Transverse colon (tissue), 4 donors: ENCODE data around the gene MRNIP. TPM values are rescaled to one million over a fixed set of nuclear protein-coding genes. Genes with fewer than 3 reads are reported as not detected.

ENCODE experiments used
- DNase-seq: peaks from one replicate; pipeline ENCODE4 v3.0.0-alpha.2; 2019
- H3K27ac ChIP-seq, 4 donors: fragments of 200-600 bp; sonication (generic); 2 replicates each; pipeline ENCODE4 v1.5.1; 2016 to 2018; ENCODE audit warnings: inconsistent platforms in 4 of 4
- H3K27me3 ChIP-seq: fragments of 200-600 bp; sonication (generic); 2 replicates; pipeline ENCODE4 v1.5.1; 2017; ENCODE audit warnings: inconsistent platforms
- H3K36me3 ChIP-seq, 4 donors: fragments of 200-600 bp; sonication (generic); 2 replicates each; pipeline ENCODE4 v1.5.1; 2017 to 2019; ENCODE audit warnings: inconsistent platforms in 4 of 4
- H3K4me1 ChIP-seq, 4 donors: fragments of 200-600 bp; sonication (generic); 2 replicates each; pipeline ENCODE4 v1.5.1; 2017 to 2020; ENCODE audit warnings: inconsistent platforms in 4 of 4
- H3K4me3 ChIP-seq, 4 donors: fragments of 200-600 bp; sonication (generic); 1 replicate in 1 of 4; 2 replicates in 3 of 4; pipeline versions ENCODE4 v1.5.1 to v1.6.1; 2017 to 2019; ENCODE audit warnings: inconsistent platforms in 4 of 4
- H3K9me3 ChIP-seq, 2 donors: fragments of 200-600 bp; sonication (generic); 2 replicates each; pipeline ENCODE4 v1.5.1; 2017 to 2019; ENCODE audit warnings: inconsistent platforms in 2 of 2
- EP300 ChIP-seq: sonication (generic); formaldehyde crosslinking; IDR thresholded peaks from one replicate; pipeline ENCODE4 v1.6.1; 2017; ENCODE audit warnings: antibody characterized with exemption, low read depth
- POLR2A ChIP-seq: fragments of 450-650 bp; IDR thresholded peaks from one replicate; pipeline ENCODE4 v1.6.1; 2016; ENCODE audit warnings: antibody characterized with exemption, mild to moderate bottlenecking, moderate library complexity
- POLR2AphosphoS5 ChIP-seq, 3 donors: sonication (generic); formaldehyde crosslinking; IDR thresholded peaks; one replicate each; pipeline ENCODE4 v1.6.1; 2016; ENCODE audit warnings: antibody characterized with exemption in 3 of 3
- WGBS, 2 donors: methylation state at CpG; one replicate each; pipeline ENCODE4 v1.1.5; 2018; ENCODE audit warnings: low coverage in 1 of 2; 5-methylcytosine and 5-hydroxymethylcytosine counted together
- in situ Hi-C, 4 donors: fragments of 200-750 bp; cut with MboI; loops; one replicate each; pipeline versions ENCODE4 v1.15.0 to v1.15.1; 2017; ENCODE audit warnings: low sequenced_read_pairs in 3 of 4, low pct_ligation_motif_present in 1 of 4, low pct_unique_long_range_greater_than_20kb in 1 of 4
- intact Hi-C: fragments of 100-400 bp; cut with DNase I; formaldehyde crosslinking; loops from one replicate; pipeline ENCODE4 v1.15.1; 2023; ENCODE audit warnings: low total_unique reads
- total RNA-seq, 4 donors: library from RNA; depleted of rRNA; stranded (reverse); fragments of >200 nt; gene quantifications; one replicate each; pipeline ENCODE4 v1.1.0, GENCODE V29; 2016
- TF ChIP-seq, protein P1 (sequence below), 5 experiments: fragments of 200-600 bp in 3 of 5; fragments of 450-650 bp in 2 of 5; sonication (generic) in 3 of 5; IDR thresholded peaks; 1 replicate in 2 of 5; 2 replicates in 3 of 5; pipeline ENCODE4 v1.5.1; 2016 to 2017; ENCODE audit warnings: antibody characterized with exemption in 5 of 5, inconsistent platforms in 3 of 5, mild to moderate bottlenecking in 2 of 5, moderate library complexity in 1 of 5

The MRNIP gene
- total RNA-seq, 4 donors from 2014 or later = 24.7 to 124 (median 42.9) TPM

DNA sequence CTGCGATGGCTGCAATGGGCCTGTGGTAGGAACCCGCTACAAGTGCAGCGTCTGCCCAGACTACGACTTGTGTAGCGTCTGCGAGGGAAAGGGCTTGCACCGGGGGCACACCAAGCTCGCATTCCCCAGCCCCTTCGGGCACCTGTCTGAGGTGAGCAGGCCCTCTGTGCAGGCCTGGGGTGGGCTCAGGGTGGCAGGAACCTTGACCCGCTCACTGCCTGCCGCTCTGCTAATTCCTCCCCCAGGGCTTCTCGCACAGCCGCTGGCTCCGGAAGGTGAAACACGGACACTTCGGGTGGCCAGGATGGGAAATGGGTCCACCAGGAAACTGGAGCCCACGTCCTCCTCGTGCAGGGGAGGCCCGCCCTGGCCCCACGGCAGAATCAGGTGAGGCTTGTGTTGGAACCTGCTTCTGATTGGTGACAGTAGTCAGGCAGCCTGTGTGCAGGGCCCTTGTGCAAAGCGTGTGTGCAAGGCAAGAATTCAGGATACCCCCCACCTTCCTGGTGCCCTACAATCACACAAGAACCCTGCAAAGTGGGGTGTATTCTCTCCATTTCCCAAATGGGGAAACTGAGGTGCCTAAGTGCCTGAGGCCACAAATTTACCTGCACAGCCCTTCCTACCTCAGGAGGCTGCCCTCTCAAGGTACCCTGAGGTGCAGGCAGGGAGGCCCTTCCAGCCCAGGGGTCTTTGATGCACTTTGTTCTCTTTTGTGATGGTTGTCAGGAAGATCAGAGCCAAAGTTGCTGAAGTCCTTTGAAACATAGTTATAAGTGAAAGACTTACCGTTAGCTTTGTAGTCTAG is 34.5 kb downstream of the MRNIP start:
- Histone ChIP-seq H3K36me3 (peaks cover 0 to 35% (median 17%) of the 10 kb centered on the region in 4 donors), H3K4me3 (peak overlapping the region in 1 of 4 donors; percentile 91), H3K4me1 (peaks cover 50 to 77% (median 75%) of the 10 kb centered on the region in 4 donors), H3K27me3 (no peaks in the 10 kb centered on the region), H3K27ac (peak overlapping the region in 2 of 4 donors; percentile 42 to 99), H3K9me3 (no peaks in the 10 kb centered on the region)
- TF ChIP-seq POLR2A (no peak), POLR2AphosphoS5 (IDR thresholded peaks at IDR 0.05) (peak in 1 of 3 donors; percentile 14), EP300 (no peak)
- TF ChIP-seq, protein P1, sequence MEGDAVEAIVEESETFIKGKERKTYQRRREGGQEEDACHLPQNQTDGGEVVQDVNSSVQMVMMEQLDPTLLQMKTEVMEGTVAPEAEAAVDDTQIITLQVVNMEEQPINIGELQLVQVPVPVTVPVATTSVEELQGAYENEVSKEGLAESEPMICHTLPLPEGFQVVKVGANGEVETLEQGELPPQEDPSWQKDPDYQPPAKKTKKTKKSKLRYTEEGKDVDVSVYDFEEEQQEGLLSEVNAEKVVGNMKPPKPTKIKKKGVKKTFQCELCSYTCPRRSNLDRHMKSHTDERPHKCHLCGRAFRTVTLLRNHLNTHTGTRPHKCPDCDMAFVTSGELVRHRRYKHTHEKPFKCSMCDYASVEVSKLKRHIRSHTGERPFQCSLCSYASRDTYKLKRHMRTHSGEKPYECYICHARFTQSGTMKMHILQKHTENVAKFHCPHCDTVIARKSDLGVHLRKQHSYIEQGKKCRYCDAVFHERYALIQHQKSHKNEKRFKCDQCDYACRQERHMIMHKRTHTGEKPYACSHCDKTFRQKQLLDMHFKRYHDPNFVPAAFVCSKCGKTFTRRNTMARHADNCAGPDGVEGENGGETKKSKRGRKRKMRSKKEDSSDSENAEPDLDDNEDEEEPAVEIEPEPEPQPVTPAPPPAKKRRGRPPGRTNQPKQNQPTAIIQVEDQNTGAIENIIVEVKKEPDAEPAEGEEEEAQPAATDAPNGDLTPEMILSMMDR (IDR thresholded peaks at IDR 0.05) = no peak
- in situ Hi-C loops = no loop called here
- intact Hi-C loops = no loop called here
- DNase-seq = no peak
- WGBS, 2 donors = 92% methylated on average over 17 of the region's 22 CpGs; no CpG with 5 or more reads in 1 of the 2 donors

DNA sequence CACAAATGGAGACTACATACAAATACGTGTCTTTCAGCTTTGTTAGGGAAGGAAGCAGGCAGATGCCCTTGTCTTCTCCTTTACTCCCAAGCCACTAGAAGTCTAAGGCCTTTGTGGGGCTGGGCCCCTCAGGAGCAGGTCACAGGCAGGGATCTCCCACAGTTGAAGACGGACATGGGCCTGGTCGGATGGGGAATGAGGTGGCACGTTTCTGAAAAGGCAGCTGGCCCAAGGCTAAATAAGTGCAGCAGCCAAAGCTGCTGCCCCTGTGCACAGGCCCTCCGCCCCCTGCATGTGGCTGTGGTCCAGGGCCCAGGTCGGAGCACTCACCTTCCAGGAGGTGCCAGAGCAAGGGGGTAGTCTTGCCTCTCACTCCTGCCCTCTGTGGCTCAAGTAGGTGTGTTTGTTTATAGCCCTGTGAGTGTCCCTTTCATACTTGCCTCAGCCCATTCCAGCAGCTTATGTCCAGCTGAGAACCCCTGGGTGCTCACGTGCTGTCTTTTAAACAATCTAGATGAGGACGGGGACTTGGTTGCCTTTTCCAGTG is 36.1 kb downstream of the MRNIP start:
- H3K27me3 ChIP-seq = no peaks in the 10 kb centered on the region
- H3K9me3 ChIP-seq = no peaks in the 10 kb centered on the region
- peaks cover 0 to 27% (median 13%) of the 10 kb centered on the region in 4 donors for H3K36me3 ChIP-seq
- peaks cover 61 to 86% (median 83%) of the 10 kb centered on the region in 4 donors for H3K4me1 ChIP-seq
- TF ChIP-seq POLR2AphosphoS5 (IDR thresholded peaks at IDR 0.05) (peak in 1 of 3 donors; percentile 27), EP300 (no peak)
- WGBS, 2 donors = 40 to 53% methylated on average over 1 to 8 of the region's 8 CpGs
- DNase-seq = no peak
- H3K4me3 ChIP-seq = peak overlapping the region; percentile 25 to 99 (median 86)
- H3K27ac ChIP-seq = peak overlapping the region; percentile 99 to 100 (median 100)
- intact Hi-C loops = no loop called here
- in situ Hi-C loops = no loop called here

DNA sequence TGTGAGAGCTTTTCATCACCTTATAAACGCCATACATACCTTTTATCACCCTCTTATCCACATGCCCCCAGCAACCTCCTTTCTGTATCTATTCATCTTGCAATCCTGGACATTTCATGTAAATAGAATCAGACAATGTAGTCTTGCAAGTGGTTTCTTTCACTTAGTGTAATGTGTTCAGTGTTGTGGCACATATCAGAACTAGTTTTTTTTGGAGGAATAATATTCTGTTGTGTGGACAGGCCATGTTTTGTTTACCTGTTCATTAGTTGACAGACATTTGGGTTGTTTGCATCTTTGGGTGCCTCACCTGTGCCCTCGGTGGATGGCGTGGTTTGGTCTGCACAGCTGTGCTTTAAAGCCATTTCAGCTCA is 36.6 kb downstream of the MRNIP start:
- DNase-seq = no peak
- Histone ChIP-seq H3K27ac (peak overlapping the region; percentile 99 to 100 (median 100)), H3K27me3 (no peaks in the 10 kb centered on the region), H3K4me1 (peaks cover 57 to 86% (median 83%) of the 10 kb centered on the region in 4 donors), H3K36me3 (peaks cover 0 to 24% (median 12%) of the 10 kb centered on the region in 4 donors), H3K9me3 (no peaks in the 10 kb centered on the region), H3K4me3 (peak overlapping the region; percentile 25 to 99 (median 86))
- 20 to 25% methylated on average over 2 to 3 of the region's 3 CpGs for WGBS, 2 donors
- TF ChIP-seq EP300 (no peak), POLR2AphosphoS5 (IDR thresholded peaks at IDR 0.05) (no peak), POLR2A (no peak)
- TF ChIP-seq, protein P1 (IDR thresholded peaks at IDR 0.05) = no peak
- in situ Hi-C loops (no loop called here), intact Hi-C loops (no loop called here)

DNA sequence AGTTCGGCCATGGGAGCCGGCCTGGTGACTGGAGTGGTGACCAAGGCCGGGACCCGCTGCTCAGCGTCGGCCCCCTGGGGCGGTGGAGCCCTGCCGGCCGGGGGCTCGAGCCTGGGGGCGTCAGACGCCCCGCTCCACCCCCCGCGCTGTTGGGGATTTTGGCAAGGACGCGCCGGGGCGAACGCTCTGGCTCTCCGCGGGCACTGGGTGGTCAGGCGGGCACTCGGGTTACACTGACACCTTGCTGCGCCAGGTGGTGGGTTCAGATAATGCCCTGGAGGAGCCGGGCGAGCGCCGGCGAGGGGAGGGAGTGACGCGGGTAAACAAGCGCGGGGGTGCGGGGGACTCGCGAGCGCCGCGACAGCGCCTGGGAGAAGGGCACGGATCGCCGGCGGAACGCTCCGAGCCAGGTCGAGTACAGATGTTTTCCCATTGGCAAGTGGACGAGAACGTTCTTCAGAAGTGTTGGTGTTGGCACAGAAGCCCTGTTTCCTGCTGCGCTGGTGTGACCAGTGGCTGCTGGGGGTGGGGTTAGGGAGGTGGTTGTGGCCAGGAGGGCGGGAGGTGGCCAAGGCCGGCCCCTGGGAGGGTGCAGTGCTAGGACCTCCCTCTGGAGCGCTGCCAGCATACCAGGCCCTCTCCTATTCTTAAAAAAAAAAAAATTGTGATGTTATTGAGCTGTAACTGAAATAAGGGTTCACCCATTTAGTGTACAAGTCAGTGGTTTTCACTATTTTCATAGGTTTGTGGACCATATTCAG is 37.1 kb downstream of the MRNIP start:
- DNase-seq = peak; percentile 97
- TF ChIP-seq, protein P1 (IDR thresholded peaks at IDR 0.05) = peak in 3 of 5 experiments; percentile 2 to 40 (median 22)
- TF ChIP-seq EP300 = no peak
- peak; percentile 98 for TF ChIP-seq POLR2A
- TF ChIP-seq POLR2AphosphoS5 (IDR thresholded peaks at IDR 0.05) = peak; percentile 98 to 99 (median 99)
- H3K4me1 ChIP-seq = peaks cover 53 to 86% (median 83%) of the 10 kb centered on the region in 4 donors
- peak overlapping the region; percentile 82 to 99 (median 95) for H3K4me3 ChIP-seq
- H3K27me3 ChIP-seq = no peaks in the 10 kb centered on the region
- in situ Hi-C loops (no loop called here), intact Hi-C loops (loop anchor here (2.0 kb wide), 1 partner anchor 15 kb away; the partner anchor contains the start of gene MGAT4B)
- peaks cover 0 to 23% (median 9%) of the 10 kb centered on the region in 4 donors for H3K36me3 ChIP-seq
- 0% methylated on average over 49 of the region's 54 CpGs; no CpG with 5 or more reads in 1 of the 2 donors for WGBS, 2 donors
- peak overlapping the region; percentile 99 to 100 (median 100) for H3K27ac ChIP-seq
- H3K9me3 ChIP-seq = no peaks in the 10 kb centered on the region
